GM19239 (cell line): Measurements from ENCODE around the gene BSND.
"Not testable (repeated sequence)": the region's sequence is repeated elsewhere in the genome, so short reads cannot be mapped to it uniquely, and the experiment has no call there.

ENCODE experiments used
- DNase-seq: peaks from one replicate; pipeline ENCODE4 v3.0.0; 2011; ENCODE audit warnings: low spot score; ENCODE audit not compliant: insufficient read length
- FAIRE-seq: peaks from 2 replicates; lab custom pipeline; 2011; peaks lifted over from hg19 to GRCh38; lab: Jason Lieb, UNC

The BSND gene

DNA sequence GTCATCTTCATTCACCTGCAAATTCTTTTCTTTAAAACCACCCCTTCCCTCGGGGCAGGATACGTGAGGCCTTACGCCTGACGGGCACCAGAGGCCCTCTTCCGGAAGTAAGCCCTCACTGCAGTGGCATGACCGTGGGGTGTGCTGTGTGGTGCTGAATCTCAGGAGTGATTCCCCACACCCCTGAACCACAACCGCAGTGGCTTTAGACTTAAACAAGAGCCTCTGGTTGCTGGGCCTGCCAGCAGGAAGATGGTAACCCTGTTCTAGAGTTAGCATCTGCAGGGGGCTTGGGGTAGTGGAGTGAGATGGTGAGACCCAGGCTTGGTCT, 12.1 kb downstream of the BSND start:
- no peak for DNase-seq

DNA sequence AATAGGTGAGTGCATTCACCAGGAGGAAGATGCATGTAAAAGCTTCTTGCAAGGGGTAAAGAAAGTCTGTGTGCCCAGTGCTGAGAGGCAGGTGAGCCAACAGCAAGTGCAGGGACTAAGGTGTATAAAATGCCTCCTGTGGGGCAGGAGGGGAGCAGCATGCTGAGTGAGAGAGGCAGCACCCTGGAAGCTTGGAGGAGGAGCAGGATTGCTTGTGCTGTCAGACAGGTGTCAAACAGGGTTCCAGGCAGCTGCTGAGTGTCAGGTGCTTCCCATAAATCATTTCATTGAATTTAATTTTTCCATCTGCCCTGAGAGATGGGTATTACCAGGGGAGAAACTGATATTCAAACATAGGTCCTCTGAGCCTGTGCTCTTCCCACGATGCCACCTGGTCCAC, 13.9 kb downstream of the BSND start:
- DNase-seq (no peak), FAIRE-seq (no peak)

More for the DNA sequence above, 12.1 kb downstream of the BSND start:
- FAIRE-seq, result no peak

GRCh38 chr1:55015123-55015522, 16.4 kb downstream of the BSND start:
- FAIRE-seq, result no peak
- DNase-seq, result no peak

DNA sequence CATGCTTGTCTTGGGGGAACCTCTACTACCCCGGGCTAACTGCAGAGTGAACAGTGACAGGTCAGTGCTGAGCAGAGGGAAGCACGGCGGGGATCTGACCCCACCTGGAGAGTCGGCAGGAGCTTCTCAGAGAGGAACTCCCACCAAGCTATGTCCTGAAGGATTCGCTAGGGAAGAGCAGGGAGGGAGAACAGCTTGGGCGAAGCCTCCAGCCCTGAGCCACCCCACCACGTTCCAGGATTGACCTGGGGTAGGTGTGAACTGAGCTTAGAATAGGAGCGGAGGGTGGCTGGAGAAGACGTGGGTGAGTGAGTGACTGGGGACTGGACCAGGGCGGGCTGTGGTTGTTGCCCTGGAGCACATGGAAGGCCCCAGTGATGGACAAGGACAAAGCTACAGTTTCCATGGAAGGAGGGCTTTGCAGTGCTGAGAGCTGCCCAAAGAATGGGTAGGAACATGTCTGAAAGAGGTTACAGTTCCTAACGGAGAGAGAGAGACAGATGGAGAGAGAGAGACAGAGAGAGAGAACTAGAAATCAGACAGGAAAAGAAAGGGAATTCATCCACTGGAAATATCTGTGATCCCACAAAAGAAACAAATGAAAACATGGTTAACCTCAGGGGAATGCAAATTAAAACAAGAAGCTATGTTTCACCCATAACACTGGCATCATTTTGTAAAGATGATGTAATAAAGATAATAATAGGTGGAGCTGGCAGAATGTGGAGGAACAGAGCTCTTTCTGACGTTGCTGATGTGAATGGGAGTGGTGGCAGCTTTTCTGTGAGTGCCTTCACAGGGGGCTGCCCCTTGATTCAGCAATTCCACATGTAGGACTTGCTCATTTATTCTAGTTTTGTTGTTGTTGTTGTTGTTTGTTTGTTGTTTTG, 17.2 kb downstream of the BSND start:
- DNase-seq (no peak), FAIRE-seq (no peak)

DNA sequence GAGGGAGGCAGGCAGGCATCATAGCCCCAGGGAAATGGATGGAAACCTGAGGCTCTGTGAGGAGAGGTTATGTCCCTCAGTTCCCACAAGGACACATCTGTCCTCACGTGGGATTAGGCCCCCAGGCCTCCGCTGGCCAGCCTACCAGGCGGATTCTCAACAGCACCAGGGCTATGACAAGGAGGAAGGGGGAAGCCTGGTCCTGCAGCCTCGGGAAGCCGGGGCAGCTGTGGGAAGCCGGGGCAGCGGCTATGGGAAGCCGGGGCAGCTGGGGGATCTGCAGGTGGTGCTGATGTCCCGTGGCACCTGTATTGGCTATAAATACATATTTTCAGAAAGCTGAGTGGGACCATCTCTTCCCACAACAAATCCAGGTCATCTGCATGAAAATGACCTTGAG, 19.7 kb downstream of the BSND start:
- FAIRE-seq (no peak), DNase-seq (no peak)

GRCh38 chr1:55021942-55022546, 23.3 kb downstream of the BSND start:
- FAIRE-seq (no peak), DNase-seq (peak; percentile 68)

DNA sequence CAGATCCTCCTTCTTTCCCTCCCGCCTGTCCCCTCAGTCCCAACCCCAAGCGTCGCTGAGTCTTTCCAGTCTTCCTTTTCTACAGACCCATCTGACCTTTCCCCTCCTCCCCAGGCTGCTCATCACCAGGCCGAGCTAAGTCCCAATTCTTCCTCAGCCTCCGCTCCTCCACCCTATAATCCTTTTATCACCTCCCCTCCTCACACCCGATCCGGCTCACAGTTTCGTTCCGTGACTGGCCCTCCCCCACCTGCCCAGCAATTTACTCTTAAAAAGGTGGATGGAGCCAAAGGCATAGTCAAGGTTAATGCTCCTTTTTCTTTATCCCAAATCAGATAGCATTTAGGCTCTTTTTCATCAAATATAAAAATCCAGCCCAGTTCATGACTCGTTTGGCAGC, 25.4 kb downstream of the BSND start:
- FAIRE-seq, DNase-seq: not testable (repeated sequence)

DNA sequence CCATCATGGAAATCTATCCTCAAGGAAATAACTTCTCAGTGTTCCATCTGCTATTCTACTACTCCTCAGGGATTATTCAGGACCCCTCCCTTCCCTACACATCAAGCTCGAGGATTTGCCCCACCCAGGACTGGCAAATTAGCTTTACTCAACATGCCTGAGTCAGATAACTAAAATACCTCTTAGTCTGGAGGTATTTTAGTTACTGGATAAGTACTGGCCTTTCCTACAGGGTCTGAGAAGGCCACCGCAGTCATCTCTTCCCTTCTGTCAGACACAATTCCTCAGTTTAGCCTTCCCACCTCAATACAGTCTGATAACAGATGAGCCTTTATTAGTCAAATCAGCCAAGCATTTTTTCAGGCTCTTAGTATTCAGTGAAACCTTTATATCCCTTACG, 27.9 kb downstream of the BSND start:
- DNase-seq, FAIRE-seq: not testable (repeated sequence)

GRCh38 chr1:55031098-55031497, 32.4 kb downstream of the BSND start:
- DNase-seq, FAIRE-seq: not testable (repeated sequence)

DNA sequence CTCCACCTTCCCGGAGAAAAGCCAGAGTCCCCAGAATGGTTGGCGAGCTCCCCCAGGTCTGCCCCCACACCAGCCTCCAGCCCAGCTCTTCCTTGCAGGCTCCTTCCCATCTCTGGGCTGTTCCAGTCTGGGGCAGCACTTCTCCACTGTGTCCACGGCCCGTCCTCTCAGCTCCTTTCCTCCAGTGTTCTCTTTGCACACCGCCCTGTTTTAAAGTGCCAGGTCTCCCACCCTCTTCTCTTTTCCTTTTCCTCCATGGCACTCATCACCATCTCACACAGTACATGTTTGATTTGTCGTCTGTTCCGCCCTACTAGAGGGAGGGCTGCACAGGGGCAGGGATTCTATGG, 34.5 kb downstream of the BSND start:
- FAIRE-seq, result no peak

GRCh38 chr1:55034476-55035133, 35.9 kb downstream of the BSND start:
- no peak for DNase-seq
- no peak for FAIRE-seq

More for the DNA sequence above, 34.5 kb downstream of the BSND start:
- no peak for DNase-seq

GRCh38 chr1:55035904-55036303, 37.2 kb downstream of the BSND start:
- no peak for DNase-seq
- no peak for FAIRE-seq

GRCh38 chr1:55037733-55038551, 39.2 kb downstream of the BSND start:
- FAIRE-seq, result no peak
- DNase-seq, result no peak

GRCh38 chr1:55038552-55038838, 39.8 kb downstream of the BSND start:
- FAIRE-seq, result no peak
- DNase-seq, result no peak

DNA sequence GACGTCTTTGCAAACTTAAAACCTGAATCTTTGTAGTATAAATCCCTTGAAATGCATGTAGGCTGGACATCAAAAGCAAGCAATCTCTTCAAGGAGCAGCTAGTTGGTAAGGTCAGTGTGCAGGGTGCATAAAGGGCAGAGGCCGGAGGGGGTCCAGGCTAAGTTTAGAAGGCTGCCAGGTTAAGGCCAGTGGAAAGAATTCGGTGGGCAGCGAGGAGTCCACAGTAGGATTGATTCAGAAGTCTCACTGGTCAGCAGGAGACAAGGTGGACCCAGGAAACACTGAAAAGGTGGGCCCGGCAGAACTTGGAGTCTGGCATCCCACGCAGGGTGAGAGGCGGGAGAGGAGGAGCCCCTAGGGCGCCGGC, 40.2 kb downstream of the BSND start:
- DNase-seq (no peak), FAIRE-seq (no peak)

GRCh38 chr1:55039342-55040082, 40.8 kb downstream of the BSND start, which contains the start of gene PCSK9:
TSS of gene PCSK9 (plus strand) at chr1:55039548. CDS start at chr1:55039838, 290 bp downstream.
- FAIRE-seq (no peak), DNase-seq (no peak)

- no peak for FAIRE-seq
- DNase-seq, result no peak
Observed at GRCh38 chr1:55040083-55040932, 41.6 kb downstream of the BSND start.

DNA sequence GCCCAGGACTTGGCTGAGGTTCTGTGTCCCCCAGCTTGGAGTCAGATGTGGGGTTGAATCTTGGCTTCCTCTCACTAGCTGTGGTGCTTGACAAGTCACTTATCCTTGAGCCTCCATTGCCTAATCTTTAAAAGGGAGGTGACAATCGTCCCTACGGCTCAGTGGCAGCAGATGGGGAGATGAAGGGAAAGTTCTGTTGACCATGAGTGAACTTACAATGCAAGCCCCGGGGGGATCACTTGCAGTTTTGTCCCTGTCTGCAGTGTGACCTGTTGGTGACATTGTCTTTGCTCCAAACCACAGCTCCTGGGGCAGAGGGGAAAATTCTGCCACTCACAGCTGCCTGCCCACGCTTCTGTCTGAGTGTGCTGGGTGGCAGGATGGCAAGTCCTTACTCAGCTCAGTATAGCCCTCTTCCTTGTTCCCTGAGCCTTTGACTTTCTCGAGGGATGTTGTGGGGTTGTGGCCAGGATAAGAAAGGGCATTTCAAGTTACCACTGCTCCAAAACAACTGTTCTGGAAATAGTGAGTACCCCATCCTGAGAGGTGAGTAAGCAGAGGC, 42.3 kb downstream of the BSND start:
- DNase-seq (no peak), FAIRE-seq (no peak)

GRCh38 chr1:55041613-55042012, 42.9 kb downstream of the BSND start:
- FAIRE-seq (no peak), DNase-seq (no peak)
